Parathyroid adenoma (tissue), 2 donors: ENCODE measurements around the gene LCE1E.

Experiments used
- H2AFZ ChIP-seq: fragments of 300-600 bp; sonication (generic); one replicate; pipeline ENCODE4 v1.7.0; 2017; ENCODE audit warnings: antibody characterized with exemption, mild to moderate bottlenecking
- H3K27ac ChIP-seq: fragments of 300-600 bp; sonication (generic); one replicate; pipeline ENCODE4 v1.7.0; 2017
- H3K27me3 ChIP-seq: fragments of 300-600 bp; sonication (generic); one replicate; pipeline ENCODE4 v1.7.0; 2017; ENCODE audit warnings: low read length; ENCODE audit not compliant: control insufficient read depth, insufficient read depth
- H3K36me3 ChIP-seq: fragments of 300-600 bp; sonication (generic); one replicate; pipeline ENCODE4 v1.7.0; 2017; ENCODE audit warnings: low read length; ENCODE audit not compliant: control insufficient read depth, insufficient read depth
- H3K4me1 ChIP-seq: fragments of 300-600 bp; sonication (generic); one replicate; pipeline ENCODE4 v1.7.0; 2017; ENCODE audit warnings: control low read depth
- H3K4me2 ChIP-seq: fragments of 300-600 bp; sonication (generic); one replicate; pipeline ENCODE4 v1.7.0; 2017; ENCODE audit warnings: low read length
- H3K4me3 ChIP-seq: fragments of 300-600 bp; sonication (generic); one replicate; pipeline ENCODE4 v1.7.0; 2017; ENCODE audit warnings: low read depth, low read length
- H3K79me2 ChIP-seq: fragments of 300-600 bp; sonication (generic); one replicate; pipeline ENCODE4 v1.7.0; 2017; ENCODE audit warnings: control low read depth
- H3K9ac ChIP-seq: fragments of 300-600 bp; sonication (generic); one replicate; pipeline ENCODE4 v1.7.0; 2017; ENCODE audit warnings: mild to moderate bottlenecking
- H3K9me3 ChIP-seq: fragments of 300-600 bp; sonication (generic); one replicate; pipeline ENCODE4 v1.7.0; 2017; ENCODE audit warnings: low read length; ENCODE audit not compliant: control insufficient read depth
- CTCF ChIP-seq: fragments of 300-600 bp; sonication (generic); IDR thresholded peaks from one replicate; pipeline ENCODE4 v1.7.0; 2017; ENCODE audit warnings: antibody characterized with exemption, mild to moderate bottlenecking
- donor health status: primary hyperparathyroidism.

LCE1E gene

GRCh38 chr1:152774875-152775274 lies 11.2 kb upstream of the LCE1E start, which contains the start of gene LCE1F:
Gene LCE1F, plus strand, starts transcription at chr1:152775140. Its CDS starts 1,232 bp downstream, at chr1:152776372.
- Histone ChIP-seq H3K4me1 (no peaks in the 10 kb centered on the region), H2AFZ (no peak within 1 kb of the TSS), H3K9ac (no peak within 1 kb of the TSS), H3K27ac (no peak within 1 kb of the TSS), H3K27me3 (no peaks in the 10 kb centered on the region), H3K36me3 (no peaks in the 10 kb centered on the region), H3K79me2 (no peaks in the 10 kb centered on the region), H3K4me2 (no peak within 1 kb of the TSS), H3K4me3 (no peak within 1 kb of the TSS), H3K9me3 (no peaks in the 10 kb centered on the region)
- TF ChIP-seq CTCF = no peak

- H3K4me2 ChIP-seq = no peak overlapping the region
- H3K9me3 ChIP-seq = no peaks in the 10 kb centered on the region
- H3K4me3 ChIP-seq = no peak overlapping the region
- no peaks in the 10 kb centered on the region for H3K36me3 ChIP-seq
- TF ChIP-seq CTCF = no peak
- H3K4me1 ChIP-seq = no peaks in the 10 kb centered on the region
- H3K27ac ChIP-seq = no peak overlapping the region
- no peaks in the 10 kb centered on the region for H3K79me2 ChIP-seq
- no peaks in the 10 kb centered on the region for H3K27me3 ChIP-seq
- no peak overlapping the region for H3K9ac ChIP-seq
- H2AFZ ChIP-seq = no peak overlapping the region
Measured at GRCh38 chr1:152776361-152776760, 9.7 kb upstream of the LCE1E start.

GRCh38 chr1:152777510-152778137 lies 8.4 kb upstream of the LCE1E start:
- H3K27ac ChIP-seq = no peak overlapping the region
- H3K79me2 ChIP-seq = no peaks in the 10 kb centered on the region
- no peak for TF ChIP-seq CTCF
- H3K4me2 ChIP-seq = no peak overlapping the region
- H3K4me3 ChIP-seq = no peak overlapping the region
- no peak overlapping the region for H2AFZ ChIP-seq
- no peak overlapping the region for H3K9ac ChIP-seq
- H3K36me3 ChIP-seq = no peaks in the 10 kb centered on the region
- H3K4me1 ChIP-seq = no peaks in the 10 kb centered on the region
- H3K9me3 ChIP-seq = no peaks in the 10 kb centered on the region
- H3K27me3 ChIP-seq = no peaks in the 10 kb centered on the region

- no peaks in the 10 kb centered on the region for H3K9me3 ChIP-seq
- H3K79me2 ChIP-seq = no peaks in the 10 kb centered on the region
- H2AFZ ChIP-seq = no peak overlapping the region
- no peak for TF ChIP-seq CTCF
- H3K27ac ChIP-seq = no peak overlapping the region
- no peaks in the 10 kb centered on the region for H3K36me3 ChIP-seq
- no peaks in the 10 kb centered on the region for H3K27me3 ChIP-seq
- no peak overlapping the region for H3K4me2 ChIP-seq
- H3K4me3 ChIP-seq = no peak overlapping the region
- no peaks in the 10 kb centered on the region for H3K4me1 ChIP-seq
- H3K9ac ChIP-seq = no peak overlapping the region
Measured at GRCh38 chr1:152783095-152783494, 3.0 kb upstream of the LCE1E start.

- Histone ChIP-seq H3K4me3 (no peak overlapping the region), H2AFZ (no peak overlapping the region), H3K4me2 (no peak overlapping the region), H3K27me3 (no peaks in the 10 kb centered on the region), H3K79me2 (no peaks in the 10 kb centered on the region), H3K4me1 (no peaks in the 10 kb centered on the region), H3K36me3 (no peaks in the 10 kb centered on the region), H3K27ac (no peak overlapping the region), H3K9me3 (no peaks in the 10 kb centered on the region), H3K9ac (no peak overlapping the region)
- no peak for TF ChIP-seq CTCF
Measured at GRCh38 chr1:152795686-152796085, 9.6 kb downstream of the LCE1E start.
